ENCODE measurements around the gene ANGPTL8. TPM values are rescaled to one million over a fixed set of nuclear protein-coding genes. Genes with fewer than 3 reads are reported as not detected.

The ANGPTL8 gene
- total and polyA plus RNA-seq, 2 of the 13 experiments (the other 11 are each of a cell fraction or from before 2014, with no cell fraction given), result 27.3 to 243 TPM

- TF ChIP-seq KLF6 (CRISPR knock-in tag; IDR thresholded peaks at IDR 0.05) (peak; percentile 97), TOE1 (CRISPR knock-in tag; IDR thresholded peaks at IDR 0.05) (peak; percentile 68; the same call in 1 of the 2 replicates), ZNF788 (CRISPR knock-in tag; IDR thresholded peaks at IDR 0.05; ENCODE audit: borderline replicate concordance) (peak; percentile 96), SNAPC2 (CRISPR knock-in tag; IDR thresholded peaks at IDR 0.05) (0 out of 2 replicates have a peak, but pooled peaks have one; percentile 50), TIGD3 (CRISPR knock-in tag; IDR thresholded peaks at IDR 0.05; ENCODE audit: borderline replicate concordance) (no peak; the same call in 1 of the 2 replicates), EEA1 (CRISPR knock-in tag; IDR thresholded peaks at IDR 0.05; ENCODE audit: borderline replicate concordance) (no peak; the same call in 1 of the 2 replicates), CTCF (CRISPR knock-in tag; IDR thresholded peaks at IDR 0.05) (peak; percentile 16; the same call in 1 of the 2 replicates), RNF219 (CRISPR knock-in tag; IDR thresholded peaks at IDR 0.05) (peak; percentile 77; the same call in 1 of the 2 replicates), ZNF616 (CRISPR knock-in tag; IDR thresholded peaks at IDR 0.05; ENCODE audit: low read depth) (peak; percentile 90; the same call in 1 of the 2 replicates), SP5 (CRISPR knock-in tag; IDR thresholded peaks at IDR 0.05; ENCODE audit: borderline replicate concordance, low read depth) (peak; percentile 90), GATA4 (IDR thresholded peaks at IDR 0.05; ENCODE audit: borderline replicate concordance, low read depth) (peak; percentile 86; the same call in 1 of the 2 replicates), NFE2L2 (IDR thresholded peaks at IDR 0.05; ENCODE audit: low read length) (no peak), ZNF644 (CRISPR knock-in tag; IDR thresholded peaks at IDR 0.05; ENCODE audit: low read depth) (peak; percentile 94), KAT2B (IDR thresholded peaks at IDR 0.05; ENCODE audit: borderline replicate concordance, low read depth, low read length) (no peak), SP4 (CRISPR knock-in tag; IDR thresholded peaks at IDR 0.05) (peak; percentile 80; the same call in 1 of the 2 replicates), E2F2 (CRISPR knock-in tag; IDR thresholded peaks at IDR 0.05; ENCODE audit: borderline replicate concordance) (no peak), RXRA (CRISPR knock-in tag; IDR thresholded peaks at IDR 0.05) (peak; percentile 95), ELF4 (CRISPR knock-in tag; IDR thresholded peaks at IDR 0.05; ENCODE audit: borderline replicate concordance) (no peak), MAZ (IDR thresholded peaks at IDR 0.05; ENCODE audit: borderline replicate concordance, low read depth, low read length) (peak; percentile 80), MAZ (CRISPR knock-in tag; IDR thresholded peaks at IDR 0.05; ENCODE audit: low read depth) (peak; percentile 97), ZNF143 (CRISPR knock-in tag; IDR thresholded peaks at IDR 0.05) (peak; percentile 60; the same call in 1 of the 2 replicates)
These were observed at the start of gene ANGPTL8 (continued) for GRCh38 chr19:11239377-11240000.

Measured in HepG2 (cell line).